ENCODE results near the gene NMT2. TPM values are rescaled to one million over a fixed set of nuclear protein-coding genes. Genes with fewer than 3 reads are reported as not detected.

The NMT2 gene
- polyA plus RNA-seq, 1 experiment = 38.2 TPM

- Histone ChIP-seq H3K9me3 (ENCODE audit: control insufficient read depth, insufficient read depth, low read length) (no peaks in the 10 kb centered on the region), H3K27ac (ENCODE audit: low read depth, low read length) (no peak overlapping the region), H3K4me3 (ENCODE audit: low read depth, low read length) (no peak overlapping the region), H3K27me3 (ENCODE audit: control insufficient read depth, insufficient read depth, low read length) (no peaks in the 10 kb centered on the region)
- no peak for TF ChIP-seq CTCF (IDR thresholded peaks at IDR 0.05; ENCODE audit: low read depth, low read length)
- POLR2A ChIA-PET = interaction anchor here (0.6 kb wide), 2 partner anchors 37 to 193 kb away, joined by 5 read pairs; no protein-coding TSS in a partner anchor
- peak; percentile 16 for DNase-seq (ENCODE audit: low read depth, low spot score)
- CTCF ChIA-PET = interaction anchor here (0.9 to 1.0 kb wide), 2 partner anchors 10 to 30 kb away, joined by 3 to 4 read pairs; no protein-coding TSS in a partner anchor
Measured at GRCh38 chr10:15137036-15137359, 31.5 kb downstream of the NMT2 start.

- no peak for DNase-seq (ENCODE audit: low read depth, low spot score)
- H3K27ac ChIP-seq (ENCODE audit: low read depth, low read length) = no peak overlapping the region
- ChIA-PET POLR2A (no interaction called here), CTCF (interaction anchor here (0.9 kb wide), 1 partner anchor 31 kb away, joined by 3 read pairs; no protein-coding TSS in a partner anchor)
- no peak overlapping the region for H3K4me3 ChIP-seq (ENCODE audit: low read depth, low read length)
- no peaks in the 10 kb centered on the region for H3K9me3 ChIP-seq (ENCODE audit: control insufficient read depth, insufficient read depth, low read length)
- no peak for TF ChIP-seq CTCF (IDR thresholded peaks at IDR 0.05; ENCODE audit: low read depth, low read length)
- no peaks in the 10 kb centered on the region for H3K27me3 ChIP-seq (ENCODE audit: control insufficient read depth, insufficient read depth, low read length)
Measured at GRCh38 chr10:15136129-15137035, 32.1 kb downstream of the NMT2 start.

- ChIA-PET POLR2A (no interaction called here), CTCF (interaction anchor here (0.6 kb wide), 1 partner anchor 289 kb away, joined by 3 read pairs; no protein-coding TSS in a partner anchor)
- Histone ChIP-seq H3K4me3 (ENCODE audit: low read depth, low read length) (no peak overlapping the region), H3K27me3 (ENCODE audit: control insufficient read depth, insufficient read depth, low read length) (no peaks in the 10 kb centered on the region), H3K9me3 (ENCODE audit: control insufficient read depth, insufficient read depth, low read length) (no peaks in the 10 kb centered on the region; the same call in 1 of the 2 replicates), H3K27ac (ENCODE audit: low read depth, low read length) (no peak overlapping the region)
- no peak for DNase-seq (ENCODE audit: low read depth, low spot score)
- TF ChIP-seq CTCF (IDR thresholded peaks at IDR 0.05; ENCODE audit: low read depth, low read length) = no peak
Measured at GRCh38 chr10:15131330-15131729, 37.2 kb downstream of the NMT2 start.

- H3K27ac ChIP-seq (ENCODE audit: low read depth, low read length) = no peak overlapping the region
- no peak for DNase-seq (ENCODE audit: low read depth, low spot score)
- H3K9me3 ChIP-seq (ENCODE audit: control insufficient read depth, insufficient read depth, low read length) = no peaks in the 10 kb centered on the region; the same call in 1 of the 2 replicates
- CTCF ChIA-PET = interaction anchor here (0.8 kb wide), 1 partner anchor 19 kb away, joined by 3 read pairs; no protein-coding TSS in a partner anchor
- POLR2A ChIA-PET = interaction anchor here (0.5 kb wide), 1 partner anchor 156 kb away, joined by 4 read pairs; no protein-coding TSS in a partner anchor
- no peaks in the 10 kb centered on the region for H3K27me3 ChIP-seq (ENCODE audit: control insufficient read depth, insufficient read depth, low read length)
- TF ChIP-seq CTCF (IDR thresholded peaks at IDR 0.05; ENCODE audit: low read depth, low read length) = no peak
- H3K4me3 ChIP-seq (ENCODE audit: low read depth, low read length) = no peak overlapping the region
Measured at GRCh38 chr10:15124908-15125307, 43.6 kb downstream of the NMT2 start.

GRCh38 chr10:15124190-15124589, 44.3 kb downstream of the NMT2 start:
- no peaks in the 10 kb centered on the region for H3K27me3 ChIP-seq (ENCODE audit: control insufficient read depth, insufficient read depth, low read length)
- no peak overlapping the region for H3K4me3 ChIP-seq (ENCODE audit: low read depth, low read length)
- DNase-seq (ENCODE audit: low read depth, low spot score) = no peak
- no peaks in the 10 kb centered on the region; the same call in 1 of the 2 replicates for H3K9me3 ChIP-seq (ENCODE audit: control insufficient read depth, insufficient read depth, low read length)
- CTCF ChIA-PET = interaction anchor here (1.4 kb wide), 1 partner anchor 44 kb away, joined by 3 read pairs; the partner anchor contains the start of gene NMT2
- no peak for TF ChIP-seq CTCF (IDR thresholded peaks at IDR 0.05; ENCODE audit: low read depth, low read length)
- peak overlapping the region; percentile 43 for H3K27ac ChIP-seq (ENCODE audit: low read depth, low read length)
- POLR2A ChIA-PET = interaction anchor here (0.5 kb wide), 1 partner anchor 155 kb away, joined by 4 read pairs; no protein-coding TSS in a partner anchor
